IMR-90 (cell line): ENCODE data around the gene SRPK1. TPM values are rescaled to one million over a fixed set of nuclear protein-coding genes. Genes with fewer than 3 reads are reported as not detected.

Experiments used
- ATAC-seq: fragments of 200-7000 bp; cut with Tn5 transposase; 2 replicates; pipeline ENCODE4 v1.9.1; 2020; ENCODE audit warnings: low read depth, mild to moderate bottlenecking, moderate library complexity
- BruUV-seq: library from RNA; stranded (reverse); fragments of 400-500 nt; replicated peaks from 2 replicates; lab custom pipeline; 2021; lab: Mats Ljungman, UMichigan
- CTCF ChIA-PET: fragments of 300-600 bp; formaldehyde crosslinking; extraction: SDS; loops from one replicate; lab custom pipeline; 2021; ENCODE audit warnings: antibody characterized with exemption; lab: Yijun Ruan, JAX
- POLR2A ChIA-PET: fragments of 300-600 bp; sonication (Branson Sonifier 250); formaldehyde crosslinking; loops from one replicate; lab custom pipeline; 2022; ENCODE audit warnings: antibody characterized with exemption; ENCODE audit not compliant: unreplicated experiment; lab: Charles Lee
- DNase-seq: peaks from one replicate; pipeline ENCODE4 v3.0.0; 2013
- H2AFZ ChIP-seq: replicated peaks from 2 replicates; pipeline ENCODE3; 2013; ENCODE audit warnings: low read length, mild to moderate bottlenecking; ENCODE audit not compliant: poor library complexity
- H2AK5ac ChIP-seq: 2 replicates; pipeline ENCODE4 v1.6.1; 2013; ENCODE audit warnings: low read depth, low read length, inconsistent platforms
- H2AK9ac ChIP-seq: replicated peaks from 2 replicates; pipeline ENCODE3; 2013; ENCODE audit warnings: mild to moderate bottlenecking, low read depth, low read length, moderate library complexity; ENCODE audit not compliant: poor library complexity
- H2BK120ac ChIP-seq: 2 replicates; pipeline ENCODE4 v1.6.1; 2013; ENCODE audit warnings: low read depth, low read length, inconsistent platforms
- H2BK15ac ChIP-seq: 3 replicates; pipeline ENCODE4 v1.6.1; 2013; ENCODE audit warnings: low read depth, low read length, inconsistent platforms
- H2BK20ac ChIP-seq: 2 replicates; pipeline ENCODE4 v1.6.1; 2013; ENCODE audit warnings: low read depth, mild to moderate bottlenecking, inconsistent platforms, low read length, moderate library complexity
- H2BK5ac ChIP-seq: 2 replicates; pipeline ENCODE4 v1.6.1; 2013; ENCODE audit warnings: mild to moderate bottlenecking, low read depth, low read length, inconsistent platforms; ENCODE audit not compliant: poor library complexity, severe bottlenecking
- H3K14ac ChIP-seq: replicated peaks from 2 replicates; pipeline ENCODE4 v1.6.1; 2013; ENCODE audit warnings: low read depth, low read length, inconsistent platforms
- H3K18ac ChIP-seq: 2 replicates; pipeline ENCODE4 v1.6.1; 2013; ENCODE audit warnings: low read depth, low read length, control low read depth
- H3K23ac ChIP-seq: 2 replicates; pipeline ENCODE4 v1.6.1; 2013; ENCODE audit warnings: low read depth, low read length, inconsistent platforms
- H3K27ac ChIP-seq: 2 replicates; pipeline ENCODE4 v1.5.1; 2013; ENCODE audit warnings: mild to moderate bottlenecking, control low read depth, low read length; ENCODE audit not compliant: insufficient read depth
- H3K27me3 ChIP-seq: 2 replicates; pipeline ENCODE4 v1.6.1; 2013; ENCODE audit warnings: low read length; ENCODE audit not compliant: control insufficient read depth, insufficient read depth
- H3K36me3 ChIP-seq: 2 replicates; pipeline ENCODE4 v1.6.1; 2013; ENCODE audit warnings: low read length, mixed read lengths; ENCODE audit not compliant: control insufficient read depth, insufficient read depth
- H3K4ac ChIP-seq: 2 replicates; pipeline ENCODE4 v1.6.1; 2013; ENCODE audit warnings: low read depth, low read length, inconsistent platforms
- H3K4me1 ChIP-seq: 2 replicates; pipeline ENCODE4 v1.6.1; 2013; ENCODE audit warnings: low read length, mixed read lengths; ENCODE audit not compliant: control insufficient read depth, insufficient read depth
- H3K4me2 ChIP-seq: 2 replicates; pipeline ENCODE4 v1.6.1; 2013; ENCODE audit warnings: low read depth, mild to moderate bottlenecking, control low read depth, low read length, moderate library complexity
- H3K4me3 ChIP-seq: 2 replicates; pipeline ENCODE4 v1.5.1; 2013; ENCODE audit warnings: low read depth, mild to moderate bottlenecking, control low read depth, low read length, moderate library complexity; ENCODE audit not compliant: insufficient read depth
- H3K56ac ChIP-seq: 2 replicates; pipeline ENCODE4 v1.6.1; 2013; ENCODE audit warnings: low read length, inconsistent platforms; ENCODE audit not compliant: insufficient read depth; ENCODE audit errors: extremely low read depth
- H3K79me1 ChIP-seq, 2 experiments: 2 replicates each; pipeline ENCODE4 v1.6.1; 2013; ENCODE audit warnings: low read length in 2 of 2, inconsistent platforms in 1 of 2, low read depth in 1 of 2
- H3K9ac ChIP-seq: 2 replicates; pipeline ENCODE4 v1.6.1; 2013; ENCODE audit warnings: low read depth, low read length, control low read depth
- H3K9me1 ChIP-seq: 2 replicates; pipeline ENCODE4 v1.6.1; 2013; ENCODE audit warnings: low read length, inconsistent platforms; ENCODE audit not compliant: insufficient read depth
- H3K9me3 ChIP-seq: 2 replicates; pipeline ENCODE4 v1.6.1; 2013; ENCODE audit warnings: low read length; ENCODE audit not compliant: control insufficient read depth, insufficient read depth
- H4K20me1 ChIP-seq: 2 replicates; pipeline ENCODE4 v1.6.1; 2013; ENCODE audit warnings: low read length, inconsistent platforms; ENCODE audit not compliant: insufficient read depth
- H4K5ac ChIP-seq: 2 replicates; pipeline ENCODE4 v1.6.1; 2013; ENCODE audit warnings: mild to moderate bottlenecking, low read depth, low read length, control low read depth
- H4K8ac ChIP-seq, 2 experiments: 2 replicates each; pipeline ENCODE4 v1.6.1; 2013; ENCODE audit warnings: low read depth in 2 of 2, low read length in 2 of 2, control low read depth in 1 of 2, inconsistent platforms in 1 of 2
- H4K91ac ChIP-seq: 2 replicates; pipeline ENCODE4 v1.6.1; 2013; ENCODE audit warnings: low read depth, low read length, inconsistent platforms; ENCODE audit not compliant: insufficient read depth
- BHLHE40 ChIP-seq: fragments of 150-350 bp; IDR thresholded peaks from 2 replicates; pipeline ENCODE4 v1.6.1; 2016; ENCODE audit warnings: mild to moderate bottlenecking, low read depth, low read length
- CEBPB ChIP-seq: IDR thresholded peaks from 2 replicates; pipeline ENCODE4 v1.6.1; 2012; ENCODE audit warnings: low read depth, low read length, improper control_type of control experiment
- CHD1 ChIP-seq: IDR thresholded peaks from 2 replicates; pipeline ENCODE4 v1.6.1; 2012; ENCODE audit warnings: low read depth, low read length, improper control_type of control experiment
- FOS ChIP-seq: fragments of 150-350 bp; IDR thresholded peaks from 2 replicates; pipeline ENCODE4 v1.6.1; 2016; ENCODE audit warnings: low read depth, low read length
- MAZ ChIP-seq: IDR thresholded peaks from 2 replicates; pipeline ENCODE4 v1.6.1; 2012; ENCODE audit warnings: low read depth, mild to moderate bottlenecking, low read length, improper control_type of control experiment, moderate library complexity, borderline replicate concordance
- POLR2A ChIP-seq: IDR thresholded peaks from 2 replicates; pipeline ENCODE4 v1.6.1; 2012; ENCODE audit warnings: mild to moderate bottlenecking, low read depth, low read length
- RAD21 ChIP-seq: IDR thresholded peaks from 2 replicates; pipeline ENCODE4 v1.6.1; 2012; ENCODE audit warnings: low read length, improper control_type of control experiment
- RFX5 ChIP-seq: IDR thresholded peaks from 2 replicates; pipeline ENCODE4 v1.8.0; 2012; ENCODE audit warnings: low read depth, mild to moderate bottlenecking, low read length, moderate library complexity
- SMC3 ChIP-seq: fragments of 150-350 bp; IDR thresholded peaks from 2 replicates; pipeline ENCODE4 v1.6.1; 2016; ENCODE audit warnings: low read depth, mild to moderate bottlenecking, antibody characterized with exemption, low read length, moderate library complexity
- WGBS, 2 experiments: methylation state at CpG; one replicate each; pipeline versions ENCODE4 v1.1.5 to v1.1.7; 2013; ENCODE audit warnings: missing lambda C conversion rate in 2 of 2; ENCODE audit not compliant: insufficient read length in 1 of 2; ENCODE audit errors: extremely low coverage in 2 of 2; 5-methylcytosine and 5-hydroxymethylcytosine counted together
- dilution Hi-C: fragments of 300-500 bp; cut with HindIII; formaldehyde crosslinking; loops from one replicate; pipeline ENCODE4 v1.14.3; 2018; ENCODE audit warnings: low sequenced_read_pairs; ENCODE audit not compliant: unreplicated experiment
- in situ Hi-C: fragments of 300-500 bp; cut with MboI; formaldehyde crosslinking; loops from 3 replicates; pipeline ENCODE4 v1.14.3; 2019; ENCODE audit warnings: low sequenced_read_pairs, inconsistent platforms, mixed read lengths
- intact Hi-C: fragments of 100-400 bp; cut with micrococcal nuclease; formaldehyde crosslinking; loops from 2 replicates; pipeline ENCODE4 v1.10.0; 2022
- polyA plus RNA-seq, 3 experiments: library from polyadenylated mRNA; depleted of rRNA; stranded (reverse); fragments of >200 nt; gene quantifications; 2 replicates each; pipeline ENCODE4 v1.2.3, GENCODE V29; 2012; ENCODE audit warnings: low replicate concordance in 1 of 3
- total RNA-seq: library from RNA; depleted of rRNA; stranded (reverse); fragments of >200 nt; gene quantifications from 2 replicates; pipeline ENCODE4 v1.2.3, GENCODE V29; 2012
- TF ChIP-seq, protein P1 (sequence below): conservative IDR thresholded peaks from 2 replicates; pipeline ENCODE4 v1.5.1; 2012; ENCODE audit warnings: mild to moderate bottlenecking, low read depth, low read length, improper control_type of control experiment
- TF ChIP-seq, protein P2 (sequence below): fragments of 150-350 bp; IDR thresholded peaks from 2 replicates; pipeline ENCODE4 v1.6.1; 2016; ENCODE audit warnings: low read depth, mild to moderate bottlenecking, low read length, moderate library complexity, borderline replicate concordance

Gene SRPK1
- total and polyA plus RNA-seq, 2 of the 4 experiments (the other 2 are of a cell fraction) = 22.5 to 44.6 TPM

- Histone ChIP-seq H3K23ac (no peak overlapping the region), H4K20me1 (no peaks in the 10 kb centered on the region), H3K9me1 (0 out of 2 replicates have a peak, but pooled peaks cover 3% of the 10 kb centered on the region), H4K8ac (no peak overlapping the region), H3K27me3 (no peaks in the 10 kb centered on the region), H3K9ac (no peak overlapping the region), H3K9me3 (no peaks in the 10 kb centered on the region; the same call in 1 of the 2 replicates), H3K4me2 (no peak overlapping the region), H4K91ac (no peak overlapping the region), H3K79me1 (0 out of 4 replicates have a peak, but pooled peaks cover 4 to 7% of the 10 kb centered on the region in 2 experiments), H2BK15ac (no peak overlapping the region), H3K27ac (no peak overlapping the region), H2BK20ac (no peak overlapping the region), H3K36me3 (peaks cover 15% of the 10 kb centered on the region), H3K4me3 (no peak overlapping the region), H2AK5ac (no peak overlapping the region), H3K18ac (no peak overlapping the region), H2AK9ac (no peak overlapping the region), H2BK5ac (no peak overlapping the region), H3K4me1 (no peaks in the 10 kb centered on the region), H3K4ac (no peak overlapping the region), H2BK120ac (no peak overlapping the region), H3K14ac (no peak overlapping the region), H2AFZ (no peak overlapping the region), H4K5ac (no peak overlapping the region), H3K56ac (no peak overlapping the region)
- DNase-seq = no peak
- CTCF ChIA-PET = no interaction called here
- dilution Hi-C loops (no loop called here), intact Hi-C loops (loop anchor here (10.0 kb wide), 1 partner anchor 245 kb away; no protein-coding TSS in a partner anchor), in situ Hi-C loops (no loop called here)
- no TSS peak for BruUV-seq
- POLR2A ChIA-PET = no interaction called here
- TF ChIP-seq FOS (no peak), SMC3 (no peak), MAZ (no peak), RAD21 (no peak), BHLHE40 (no peak), CEBPB (no peak), POLR2A (no peak), RFX5 (no peak), CHD1 (no peak)
- TF ChIP-seq, protein P1, sequence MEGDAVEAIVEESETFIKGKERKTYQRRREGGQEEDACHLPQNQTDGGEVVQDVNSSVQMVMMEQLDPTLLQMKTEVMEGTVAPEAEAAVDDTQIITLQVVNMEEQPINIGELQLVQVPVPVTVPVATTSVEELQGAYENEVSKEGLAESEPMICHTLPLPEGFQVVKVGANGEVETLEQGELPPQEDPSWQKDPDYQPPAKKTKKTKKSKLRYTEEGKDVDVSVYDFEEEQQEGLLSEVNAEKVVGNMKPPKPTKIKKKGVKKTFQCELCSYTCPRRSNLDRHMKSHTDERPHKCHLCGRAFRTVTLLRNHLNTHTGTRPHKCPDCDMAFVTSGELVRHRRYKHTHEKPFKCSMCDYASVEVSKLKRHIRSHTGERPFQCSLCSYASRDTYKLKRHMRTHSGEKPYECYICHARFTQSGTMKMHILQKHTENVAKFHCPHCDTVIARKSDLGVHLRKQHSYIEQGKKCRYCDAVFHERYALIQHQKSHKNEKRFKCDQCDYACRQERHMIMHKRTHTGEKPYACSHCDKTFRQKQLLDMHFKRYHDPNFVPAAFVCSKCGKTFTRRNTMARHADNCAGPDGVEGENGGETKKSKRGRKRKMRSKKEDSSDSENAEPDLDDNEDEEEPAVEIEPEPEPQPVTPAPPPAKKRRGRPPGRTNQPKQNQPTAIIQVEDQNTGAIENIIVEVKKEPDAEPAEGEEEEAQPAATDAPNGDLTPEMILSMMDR = no peak
- TF ChIP-seq, protein P2, sequence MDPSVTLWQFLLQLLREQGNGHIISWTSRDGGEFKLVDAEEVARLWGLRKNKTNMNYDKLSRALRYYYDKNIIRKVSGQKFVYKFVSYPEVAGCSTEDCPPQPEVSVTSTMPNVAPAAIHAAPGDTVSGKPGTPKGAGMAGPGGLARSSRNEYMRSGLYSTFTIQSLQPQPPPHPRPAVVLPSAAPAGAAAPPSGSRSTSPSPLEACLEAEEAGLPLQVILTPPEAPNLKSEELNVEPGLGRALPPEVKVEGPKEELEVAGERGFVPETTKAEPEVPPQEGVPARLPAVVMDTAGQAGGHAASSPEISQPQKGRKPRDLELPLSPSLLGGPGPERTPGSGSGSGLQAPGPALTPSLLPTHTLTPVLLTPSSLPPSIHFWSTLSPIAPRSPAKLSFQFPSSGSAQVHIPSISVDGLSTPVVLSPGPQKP = no peak
- ATAC-seq = no peak
- WGBS, 2 experiments = no CpG with 5 or more reads among the region's 2 CpGs
Measured at GRCh38 chr6:35850208-35850607, 70.7 kb downstream of the SRPK1 start.
